Endometrial microvascular endothelial cells (primary cell): ENCODE measurements around the gene CCDC50. TPM values are rescaled to one million over a fixed set of nuclear protein-coding genes. Genes with fewer than 3 reads are reported as not detected.

Experiments
- in situ Hi-C: cut with HindIII; loops from 2 replicates; pipeline ENCODE4 v1.10.0; 2017; ENCODE audit warnings: low sequenced_read_pairs, low pct_unique_long_range_greater_than_20kb; ENCODE audit errors: inconsistent ontology term
- total RNA-seq: library from RNA; depleted of rRNA; stranded (reverse); fragments of >200 nt; gene quantifications from one replicate; pipeline ENCODE4 v1.2.3, GENCODE V29; 2015; ENCODE audit errors: inconsistent ontology term

CCDC50 gene, protein sequence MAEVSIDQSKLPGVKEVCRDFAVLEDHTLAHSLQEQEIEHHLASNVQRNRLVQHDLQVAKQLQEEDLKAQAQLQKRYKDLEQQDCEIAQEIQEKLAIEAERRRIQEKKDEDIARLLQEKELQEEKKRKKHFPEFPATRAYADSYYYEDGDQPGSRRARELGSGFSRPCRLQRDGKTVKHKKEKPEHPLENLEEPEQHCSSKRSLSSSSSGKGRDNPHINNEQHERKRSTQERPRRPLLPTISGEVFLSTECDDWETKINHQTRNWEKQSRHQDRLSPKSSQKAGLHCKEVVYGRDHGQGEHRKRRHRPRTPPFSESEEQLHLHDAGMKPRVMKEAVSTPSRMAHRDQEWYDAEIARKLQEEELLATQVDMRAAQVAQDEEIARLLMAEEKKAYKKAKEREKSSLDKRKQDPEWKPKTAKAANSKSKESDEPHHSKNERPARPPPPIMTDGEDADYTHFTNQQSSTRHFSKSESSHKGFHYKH
- 153 TPM for total RNA-seq

DNA sequence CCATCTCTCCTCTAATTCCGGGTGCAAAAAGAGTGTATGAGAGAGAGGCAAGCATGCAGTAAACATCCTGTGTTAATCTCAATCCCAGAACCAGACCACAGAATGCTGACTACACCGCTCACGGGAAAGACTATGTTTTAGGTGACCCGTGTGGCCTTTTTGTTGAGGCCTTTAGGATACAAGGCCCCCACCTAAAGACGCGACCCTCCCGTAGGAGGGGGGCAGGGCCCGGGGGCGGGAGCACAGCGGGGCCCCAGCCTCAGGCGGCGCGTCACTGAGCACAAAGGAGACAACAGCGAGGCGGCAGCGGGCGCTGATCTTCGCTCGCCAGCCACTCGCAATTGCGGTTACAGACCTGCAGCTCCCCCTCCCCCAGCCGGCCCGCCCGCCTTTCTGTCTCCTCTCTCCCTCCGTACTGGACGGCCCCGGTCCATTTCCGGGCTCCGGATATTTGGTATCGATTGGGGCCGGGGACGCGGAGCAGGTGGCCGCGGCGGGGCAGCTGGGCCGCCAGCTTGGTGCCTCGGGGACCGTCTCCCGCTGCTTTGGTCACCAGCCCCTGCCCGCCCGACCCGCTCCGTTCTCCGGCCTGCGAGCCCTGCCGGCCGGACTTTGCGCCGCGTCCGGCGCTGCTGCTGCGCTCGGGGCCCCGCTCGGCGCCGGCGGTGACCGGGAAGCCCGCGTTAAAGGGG is at the start of gene CCDC50:
CCDC50 (plus strand) TSS at position 433 of the 692 bp plus-strand sequence. CDS start 281 bp downstream, outside the sequence.
- in situ Hi-C loops: no loop called here

DNA sequence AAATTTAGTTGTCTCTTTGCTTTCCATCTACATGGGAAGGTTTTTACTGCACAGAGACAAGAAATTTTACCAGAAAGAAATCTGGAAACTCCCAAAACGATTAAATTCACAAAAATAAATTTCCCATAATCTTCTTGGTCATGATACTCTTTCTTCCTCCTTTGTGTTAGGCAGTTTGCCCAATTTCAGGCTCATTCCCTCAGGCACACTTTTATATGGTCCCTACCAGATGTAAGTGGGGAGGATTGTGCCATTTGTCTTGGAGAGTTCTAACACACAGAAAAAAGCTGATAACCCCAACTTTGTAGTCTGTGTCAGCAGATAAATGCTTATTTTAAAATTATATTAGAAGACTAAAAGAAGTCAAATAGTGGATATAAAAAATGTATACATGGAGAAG is 49.1 kb upstream of the CCDC50 start:
- in situ Hi-C loops: no loop called here

DNA sequence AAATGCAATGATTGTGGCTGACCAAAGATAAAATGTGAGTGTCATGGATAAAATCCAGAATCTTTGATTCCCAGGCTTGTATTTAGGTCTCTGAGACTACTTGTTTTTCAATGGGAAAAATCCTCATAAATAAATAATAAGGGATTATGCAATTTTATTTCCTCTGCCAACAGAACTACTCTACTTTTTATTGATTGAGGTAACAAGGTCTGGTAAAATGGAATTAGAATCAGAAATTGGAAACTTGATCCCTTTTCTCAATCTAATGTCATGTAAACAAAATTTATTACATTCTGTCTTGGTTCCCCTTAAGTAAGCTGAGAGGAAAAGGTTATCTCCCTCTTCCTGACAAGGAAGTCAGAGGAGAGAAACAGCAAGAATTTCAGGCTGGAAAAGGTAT is 48.3 kb upstream of the CCDC50 start:
- in situ Hi-C loops: no loop called here

DNA sequence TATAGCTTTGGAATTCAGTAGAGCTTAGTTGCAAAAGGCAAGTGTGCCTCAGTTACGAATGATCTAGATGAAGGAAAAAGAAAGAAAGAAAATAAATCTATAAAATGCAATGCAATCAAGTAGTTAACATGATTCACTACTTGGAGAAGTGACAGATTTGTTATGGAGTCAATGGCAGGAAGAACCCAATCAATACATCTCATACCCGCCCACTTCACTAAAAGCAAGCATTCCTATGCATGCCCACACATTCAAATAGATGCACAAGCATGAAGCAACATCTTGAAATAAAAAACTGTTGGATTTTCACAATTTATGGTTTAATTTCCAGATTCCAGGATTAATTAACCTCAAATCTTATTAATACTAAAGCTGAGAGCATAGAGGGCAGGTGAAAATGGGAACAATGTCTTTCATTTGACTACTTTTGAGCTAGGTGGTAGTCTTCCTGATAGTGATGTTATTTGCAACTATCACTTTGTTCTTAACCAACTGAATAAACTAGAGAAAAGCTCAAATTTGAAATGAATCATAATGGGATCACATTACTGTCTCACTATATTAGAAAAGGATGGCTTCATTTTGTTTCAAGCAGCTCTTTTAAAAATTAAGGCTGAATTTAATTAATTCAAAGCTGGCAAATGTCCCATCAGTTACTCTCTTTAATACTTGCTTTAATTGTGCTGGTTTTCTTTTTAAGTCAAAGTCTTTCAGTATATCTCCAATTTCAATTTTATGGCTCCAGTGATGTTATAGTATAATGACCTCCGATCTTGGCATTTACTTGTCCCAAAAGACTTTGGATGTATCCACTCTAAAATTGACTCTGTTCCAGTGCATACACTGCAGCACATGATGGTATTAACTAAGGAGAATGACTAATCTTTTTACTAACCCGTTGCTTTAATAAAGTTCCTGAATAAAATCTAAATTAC is 46.7 kb upstream of the CCDC50 start:
- in situ Hi-C loops: no loop called here

DNA sequence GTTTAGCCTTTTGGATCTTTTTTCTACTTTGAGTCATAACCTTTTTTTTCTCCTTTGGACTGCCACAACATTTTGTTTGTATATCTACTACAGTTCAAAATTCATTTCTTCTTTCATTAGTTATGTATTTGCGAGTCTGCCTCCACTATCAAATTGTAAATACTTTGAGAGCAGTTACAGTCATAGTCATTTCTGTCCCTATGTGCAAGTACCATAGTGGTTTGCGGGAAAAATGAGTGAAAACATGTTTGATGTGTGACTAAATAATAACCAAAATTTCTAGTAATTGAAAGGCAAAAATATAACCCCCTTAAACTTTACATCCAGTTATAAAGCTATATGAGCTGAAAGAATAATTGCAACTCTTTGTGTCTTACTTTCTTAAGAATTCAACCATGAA is 45.8 kb upstream of the CCDC50 start:
- in situ Hi-C loops: no loop called here

DNA sequence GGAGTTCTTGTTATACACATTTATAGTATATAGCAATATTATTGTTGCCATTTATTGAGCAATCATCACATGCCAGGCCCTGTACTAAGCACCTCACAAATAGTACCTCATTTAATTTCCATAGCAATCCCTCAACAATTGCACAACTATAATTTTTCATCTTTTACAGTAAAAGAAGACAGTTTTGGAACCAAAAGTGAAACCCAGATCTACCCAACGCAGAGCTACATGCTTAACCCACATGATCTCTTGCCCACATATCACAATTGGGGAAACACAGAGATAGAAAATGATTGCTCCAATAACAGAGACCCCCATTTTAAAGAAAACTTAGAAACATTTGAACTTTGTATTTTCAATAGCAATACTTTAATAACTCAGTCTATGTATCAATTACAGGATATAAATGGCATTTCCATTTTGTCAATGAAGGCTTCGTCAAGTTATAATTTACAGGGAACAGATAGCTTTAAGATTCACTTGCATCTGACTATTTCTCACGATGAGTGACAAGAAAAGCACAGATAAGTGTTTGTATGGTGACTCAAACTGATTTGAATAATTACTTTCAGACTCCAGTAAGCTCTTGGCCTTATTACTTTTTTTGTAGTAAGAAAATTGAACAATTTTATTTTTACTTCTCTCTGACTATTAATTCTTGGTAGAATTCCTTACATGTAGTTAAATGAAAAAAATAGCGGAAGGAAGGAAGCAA is 38.7 kb upstream of the CCDC50 start:
- in situ Hi-C loops: no loop called here

DNA sequence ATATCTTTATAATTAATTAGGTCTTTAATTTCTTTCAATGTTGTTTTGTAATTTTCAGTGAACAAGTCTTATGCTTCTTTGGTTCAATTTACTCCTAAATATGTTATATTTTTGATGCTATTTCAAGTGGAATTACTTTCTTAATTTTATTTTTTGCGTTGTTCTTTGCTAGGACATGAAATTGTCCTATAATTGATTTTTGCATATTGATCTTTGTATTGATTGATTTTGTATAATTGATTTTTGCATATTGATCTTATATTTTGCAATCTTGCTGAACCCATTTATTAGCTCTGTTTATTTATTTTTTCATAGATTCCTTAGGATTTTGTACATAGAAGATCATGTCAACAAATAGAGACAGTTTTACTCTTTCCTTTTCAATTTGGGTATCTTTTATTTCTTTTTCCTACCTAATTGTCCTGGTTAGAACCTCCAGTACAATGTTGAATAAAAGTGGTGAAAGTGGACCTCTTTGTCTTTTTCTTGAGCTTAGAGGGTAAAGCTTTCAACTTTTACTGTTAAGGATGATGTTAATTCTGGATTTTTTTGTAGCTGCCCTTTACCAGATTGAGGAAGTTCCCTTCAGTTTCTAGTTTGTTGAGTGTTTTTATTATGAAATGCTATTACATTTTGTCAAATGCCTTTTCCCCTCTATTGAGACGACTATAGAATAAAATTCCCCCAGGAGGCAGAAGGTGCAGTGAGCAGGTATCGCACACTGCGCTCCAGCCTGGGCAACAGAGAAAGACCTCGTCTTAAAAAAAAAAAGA is 36.8 kb upstream of the CCDC50 start:
- in situ Hi-C loops: no loop called here

DNA sequence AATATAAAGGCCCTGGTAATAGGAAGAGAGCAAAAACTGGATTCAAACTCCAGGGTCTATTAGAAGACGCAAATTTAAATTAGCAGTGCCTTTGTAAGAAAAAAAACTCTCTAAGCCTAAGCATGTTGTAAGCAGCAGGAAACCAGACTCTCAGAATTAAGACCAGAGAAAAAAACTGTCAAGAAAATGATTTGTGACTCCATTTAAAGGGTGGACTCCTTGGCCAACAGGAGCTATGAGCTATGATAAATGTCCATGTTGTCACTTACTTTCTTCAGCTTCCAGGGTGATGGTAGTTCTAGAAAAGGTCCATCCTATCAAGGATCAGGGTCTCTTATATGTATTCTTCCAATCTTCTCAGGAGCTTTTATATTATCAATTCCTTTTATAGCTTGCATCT is 34.9 kb upstream of the CCDC50 start:
- in situ Hi-C loops: no loop called here

DNA sequence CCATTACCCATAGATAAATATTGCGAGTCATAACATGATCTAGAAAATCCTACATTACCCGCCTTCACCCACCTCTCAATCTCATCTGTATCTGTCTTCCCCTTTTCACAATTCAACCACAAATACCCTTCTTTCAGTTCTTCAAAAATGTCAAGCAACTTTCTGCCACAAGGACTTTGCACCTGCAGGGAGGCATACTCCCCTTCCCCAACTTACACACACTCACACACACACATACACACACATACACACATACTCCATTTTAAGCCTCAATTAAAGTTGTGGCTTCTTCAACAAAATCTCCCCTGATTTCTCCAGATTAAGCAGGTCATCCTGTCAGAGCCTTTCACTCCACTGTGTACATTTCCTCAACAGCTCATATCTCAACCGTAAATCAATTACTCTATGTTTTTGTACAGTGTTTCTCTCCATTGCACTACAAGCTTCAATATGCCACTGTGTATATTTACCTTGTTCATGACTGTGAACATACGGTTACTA is 33.1 kb upstream of the CCDC50 start:
- in situ Hi-C loops: no loop called here

DNA sequence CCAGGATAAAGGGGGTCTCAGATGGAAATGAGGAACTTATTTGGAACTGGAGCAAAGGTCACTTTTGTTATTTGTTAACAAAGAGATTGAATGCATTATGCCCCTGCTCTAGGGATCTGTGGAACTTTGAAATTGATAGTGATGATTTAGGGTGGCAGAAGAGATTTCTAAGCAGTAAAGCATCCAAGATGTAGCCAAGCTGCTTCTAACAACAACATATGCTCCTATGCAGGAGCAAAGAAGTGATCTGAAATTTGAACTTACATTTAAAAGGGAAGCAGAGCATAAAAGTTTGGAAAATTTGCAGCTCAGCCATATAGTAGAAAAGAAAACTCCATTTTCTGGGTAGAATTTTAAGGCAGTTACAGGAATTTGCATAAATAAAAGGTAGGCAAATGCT is 30.3 kb upstream of the CCDC50 start:
- in situ Hi-C loops: no loop called here

DNA sequence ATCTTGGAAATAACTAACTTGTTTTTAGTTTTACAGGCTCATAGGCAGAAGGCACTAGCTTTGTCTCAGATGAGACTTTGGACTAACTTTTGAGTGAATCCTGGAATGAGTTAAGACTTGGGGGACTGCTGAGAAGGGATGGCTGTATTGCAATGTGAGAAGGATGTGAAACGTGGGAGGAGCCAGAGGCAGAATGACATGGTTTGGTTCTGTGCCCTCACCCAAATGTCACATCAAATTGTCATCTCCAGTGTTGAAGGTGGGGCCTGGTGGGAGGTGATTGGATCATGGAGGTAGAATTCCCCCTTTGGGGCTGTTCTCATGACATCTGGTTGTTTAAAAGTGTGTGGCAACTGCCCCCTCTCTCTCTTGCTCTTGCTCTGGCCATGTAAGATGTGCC is 28.8 kb upstream of the CCDC50 start:
- in situ Hi-C loops: no loop called here

DNA sequence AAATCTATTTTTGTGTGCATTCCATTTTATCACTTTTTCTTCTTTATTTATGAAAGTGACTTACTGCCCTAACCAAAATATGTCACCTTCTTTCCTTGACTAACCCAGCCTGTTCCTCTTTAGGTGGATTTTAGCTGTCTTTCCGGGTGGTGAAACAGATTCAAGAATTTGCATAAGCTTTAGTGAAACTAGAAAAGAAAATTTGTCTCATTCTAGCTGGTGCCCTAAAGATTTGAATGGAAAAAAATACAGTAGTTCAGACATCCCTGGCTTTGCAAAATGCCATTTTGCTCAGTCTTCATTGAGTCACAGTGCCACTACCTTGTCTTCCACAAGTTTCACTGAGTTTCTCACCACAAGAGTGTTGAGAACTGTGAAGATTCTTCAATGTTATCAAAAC is 28.2 kb upstream of the CCDC50 start:
- in situ Hi-C loops: no loop called here

DNA sequence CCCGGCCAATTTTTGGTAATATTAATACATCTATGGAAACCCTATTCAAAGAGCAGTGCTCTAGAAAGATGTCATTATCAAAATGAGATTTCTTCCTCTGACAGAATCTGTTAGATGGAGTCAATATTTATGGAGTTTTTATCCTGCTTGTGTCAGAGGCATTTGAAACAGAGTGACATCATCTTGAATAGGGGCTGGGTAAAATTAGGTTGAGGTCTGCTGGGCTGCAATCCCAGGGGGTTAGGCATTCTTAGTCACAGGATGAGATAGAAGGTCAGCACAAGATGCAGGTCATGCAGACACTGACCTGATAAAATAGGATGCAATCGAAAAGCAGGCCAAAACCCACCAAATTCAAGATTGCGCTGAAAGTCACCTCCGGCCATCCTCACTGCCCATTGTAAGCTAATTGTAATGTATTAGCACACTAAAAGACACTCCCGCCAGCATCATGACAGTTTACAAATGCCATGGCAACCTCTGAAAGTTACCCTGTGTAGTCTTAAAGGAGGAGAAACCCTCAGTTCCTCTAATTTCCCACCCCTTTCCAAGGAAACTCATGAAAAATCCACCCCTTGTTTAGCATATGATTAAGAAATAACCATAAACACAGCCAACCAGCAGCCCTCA is 27.3 kb upstream of the CCDC50 start:
- in situ Hi-C loops: no loop called here

DNA sequence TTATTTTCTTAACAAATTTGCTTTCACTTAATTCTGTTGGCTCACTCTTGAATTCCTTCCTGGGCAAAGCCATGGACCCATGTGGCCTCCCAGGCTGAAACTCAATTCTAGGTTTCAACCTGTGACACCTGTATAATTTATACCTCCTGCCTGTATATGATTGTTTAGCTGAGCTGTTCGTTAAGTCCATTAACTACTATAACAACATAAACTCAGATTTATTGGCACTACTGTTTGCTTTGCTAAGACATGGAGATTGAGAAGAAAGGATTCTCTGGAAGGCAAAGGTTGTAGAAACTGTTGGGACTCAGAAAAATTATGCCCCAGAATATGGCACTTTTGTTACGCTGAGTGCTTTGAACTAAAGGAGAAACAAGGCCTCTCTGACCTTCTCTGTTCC is 26.7 kb upstream of the CCDC50 start:
- in situ Hi-C loops: no loop called here

DNA sequence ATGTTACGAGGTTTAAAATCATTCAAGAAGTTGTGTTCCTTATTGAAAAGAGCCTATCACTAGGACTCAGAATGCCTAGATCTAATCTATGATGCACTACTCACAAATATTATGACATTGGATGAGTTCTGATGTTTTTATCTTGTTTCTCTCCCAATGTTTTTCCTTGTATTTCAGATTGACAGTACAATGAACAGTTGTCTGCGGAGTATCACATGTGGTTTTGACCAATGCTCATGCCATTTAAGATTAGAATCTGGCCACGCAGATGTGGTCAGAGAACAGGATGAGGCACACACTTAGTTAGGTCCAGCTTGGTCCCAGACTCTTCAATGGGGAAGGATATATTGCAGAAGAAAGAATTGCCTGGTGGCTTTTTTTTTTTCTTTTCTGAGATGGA is 25.6 kb upstream of the CCDC50 start:
- in situ Hi-C loops: no loop called here

DNA sequence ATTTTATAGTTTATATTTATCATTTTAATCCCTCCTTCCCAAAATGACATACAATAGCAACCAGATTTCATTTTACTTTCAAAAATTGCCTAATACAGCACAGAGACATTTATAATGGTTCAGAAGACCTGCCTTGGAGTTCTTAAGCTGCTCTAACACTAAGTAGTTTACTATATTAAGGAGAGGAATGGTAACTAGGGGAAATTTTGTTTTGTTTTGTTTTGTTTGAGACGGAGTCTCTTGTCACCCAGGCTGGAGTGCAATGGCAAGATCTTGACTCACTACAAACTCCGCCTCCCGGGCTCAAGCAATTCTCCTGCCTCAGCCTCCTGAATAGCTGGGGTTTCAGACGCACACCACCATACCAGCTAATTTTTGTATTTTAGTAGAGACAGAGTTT is 22.8 kb upstream of the CCDC50 start:
- in situ Hi-C loops: no loop called here

DNA sequence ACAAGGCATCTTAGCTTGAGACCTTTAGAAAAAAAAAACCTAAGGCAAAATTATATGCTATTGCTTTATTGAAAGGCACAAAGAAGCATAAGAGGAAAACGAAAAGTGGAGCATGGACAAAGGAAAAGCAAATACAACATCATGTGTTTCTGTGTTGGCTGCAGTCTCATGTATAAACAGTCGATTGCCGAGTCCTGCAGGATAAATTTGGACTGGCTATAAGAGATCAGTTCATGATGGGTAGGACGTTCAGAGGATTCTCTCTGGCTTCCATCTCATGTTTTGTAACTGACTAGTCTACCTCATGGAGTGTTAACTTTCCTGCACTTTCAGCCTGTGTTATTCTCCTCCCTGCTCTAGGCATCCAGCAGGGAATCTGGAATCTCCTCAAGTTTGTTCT is 21.9 kb upstream of the CCDC50 start:
- in situ Hi-C loops: no loop called here
